Nephron (organoid): ENCODE data around the gene MYO1B.

ENCODE experiments used
- H3K27ac Mint-ChIP-seq, 3 experiments: 2 replicates each; pipeline ENCODE4 v1.8.0; 2020; ENCODE audit warnings: mixed read lengths in 3 of 3, mild to moderate bottlenecking in 2 of 3, moderate library complexity in 1 of 3
- H3K27me3 Mint-ChIP-seq: 2 replicates; pipeline ENCODE4 v1.8.0; 2021; ENCODE audit warnings: low read depth, mild to moderate bottlenecking, moderate library complexity, mixed read lengths
- H3K36me3 Mint-ChIP-seq: 2 replicates; pipeline ENCODE4 v1.8.0; 2020; ENCODE audit warnings: low read depth, mixed read lengths
- H3K4me1 Mint-ChIP-seq: 2 replicates; pipeline ENCODE4 v1.8.0; 2020; ENCODE audit warnings: mixed read lengths
- H3K4me3 Mint-ChIP-seq, 3 experiments: 2 replicates each; pipeline ENCODE4 v1.8.0; 2020; ENCODE audit warnings: mild to moderate bottlenecking in 3 of 3, mixed read lengths in 3 of 3, moderate library complexity in 2 of 3
- H3K9me3 Mint-ChIP-seq: 2 replicates; pipeline ENCODE4 v1.8.0; 2020; ENCODE audit warnings: mixed read lengths
- TF ChIP-seq, protein P1 (sequence below), 3 experiments: fragments of 200-600 bp; sonication (generic); IDR thresholded peaks; one replicate each; pipeline ENCODE4 v1.5.0; 2021; ENCODE audit warnings: antibody characterized with exemption in 3 of 3; ENCODE audit not compliant: unreplicated experiment in 3 of 3

MYO1B gene

DNA sequence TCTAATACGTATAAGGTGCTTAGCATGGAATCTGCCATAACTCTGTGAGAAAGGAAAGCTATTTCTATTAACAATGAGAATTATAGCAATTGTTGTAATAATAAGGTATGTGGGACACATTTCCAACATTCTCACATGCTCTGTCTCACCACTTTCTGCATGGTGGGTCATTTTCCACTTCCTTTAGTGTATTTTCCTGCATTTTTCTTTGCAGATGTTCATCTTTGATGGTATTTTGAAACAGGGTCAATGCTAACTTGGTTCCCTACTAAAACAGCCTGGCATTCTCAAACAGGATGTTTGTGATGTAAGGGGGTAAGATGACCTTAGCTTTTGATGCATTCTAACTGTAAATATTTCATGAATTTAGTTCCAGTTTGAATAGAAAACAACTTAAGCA, 54.7 kb downstream of the MYO1B start:
- peaks cover 13% of the 10 kb centered on the region for H3K36me3 Mint-ChIP-seq
- H3K9me3 Mint-ChIP-seq: no peaks in the 10 kb centered on the region
- no peaks in the 10 kb centered on the region for H3K27me3 Mint-ChIP-seq
- H3K4me3 Mint-ChIP-seq: no peak overlapping the region
- TF ChIP-seq, protein P1, sequence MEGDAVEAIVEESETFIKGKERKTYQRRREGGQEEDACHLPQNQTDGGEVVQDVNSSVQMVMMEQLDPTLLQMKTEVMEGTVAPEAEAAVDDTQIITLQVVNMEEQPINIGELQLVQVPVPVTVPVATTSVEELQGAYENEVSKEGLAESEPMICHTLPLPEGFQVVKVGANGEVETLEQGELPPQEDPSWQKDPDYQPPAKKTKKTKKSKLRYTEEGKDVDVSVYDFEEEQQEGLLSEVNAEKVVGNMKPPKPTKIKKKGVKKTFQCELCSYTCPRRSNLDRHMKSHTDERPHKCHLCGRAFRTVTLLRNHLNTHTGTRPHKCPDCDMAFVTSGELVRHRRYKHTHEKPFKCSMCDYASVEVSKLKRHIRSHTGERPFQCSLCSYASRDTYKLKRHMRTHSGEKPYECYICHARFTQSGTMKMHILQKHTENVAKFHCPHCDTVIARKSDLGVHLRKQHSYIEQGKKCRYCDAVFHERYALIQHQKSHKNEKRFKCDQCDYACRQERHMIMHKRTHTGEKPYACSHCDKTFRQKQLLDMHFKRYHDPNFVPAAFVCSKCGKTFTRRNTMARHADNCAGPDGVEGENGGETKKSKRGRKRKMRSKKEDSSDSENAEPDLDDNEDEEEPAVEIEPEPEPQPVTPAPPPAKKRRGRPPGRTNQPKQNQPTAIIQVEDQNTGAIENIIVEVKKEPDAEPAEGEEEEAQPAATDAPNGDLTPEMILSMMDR (IDR thresholded peaks at IDR 0.05; ENCODE audit: unreplicated experiment in 3 of 3): no peak
- H3K4me1 Mint-ChIP-seq: peaks cover 38% of the 10 kb centered on the region
- H3K27ac Mint-ChIP-seq: no peak overlapping the region

DNA sequence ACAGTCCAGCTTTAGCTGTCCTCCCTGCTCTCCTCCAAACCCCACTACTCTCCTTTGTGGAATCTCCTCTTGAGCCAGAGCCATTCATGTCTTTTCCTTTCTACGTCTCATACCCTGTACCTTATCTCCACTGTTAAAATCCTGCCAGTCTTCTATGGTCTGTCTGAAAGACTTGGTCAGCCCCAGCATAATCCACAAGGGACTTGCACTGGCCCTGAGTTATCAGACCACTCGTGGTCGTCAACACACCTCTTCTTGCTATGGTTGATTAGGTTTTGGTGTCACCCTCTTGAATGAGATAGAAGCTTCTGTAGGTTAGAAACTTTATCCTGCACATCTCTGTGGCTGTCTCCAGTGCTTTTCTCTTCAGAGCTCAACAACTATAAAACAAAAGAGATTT, 56.8 kb downstream of the MYO1B start:
- H3K9me3 Mint-ChIP-seq: no peaks in the 10 kb centered on the region
- TF ChIP-seq, protein P1 (IDR thresholded peaks at IDR 0.05; ENCODE audit: unreplicated experiment in 3 of 3): no peak
- H3K4me1 Mint-ChIP-seq: peaks cover 41% of the 10 kb centered on the region
- H3K27me3 Mint-ChIP-seq: no peaks in the 10 kb centered on the region
- H3K27ac Mint-ChIP-seq: peak overlapping the region in 1 of 3 experiments; percentile 5
- H3K4me3 Mint-ChIP-seq: no peak overlapping the region
- H3K36me3 Mint-ChIP-seq: peaks cover 10% of the 10 kb centered on the region

DNA sequence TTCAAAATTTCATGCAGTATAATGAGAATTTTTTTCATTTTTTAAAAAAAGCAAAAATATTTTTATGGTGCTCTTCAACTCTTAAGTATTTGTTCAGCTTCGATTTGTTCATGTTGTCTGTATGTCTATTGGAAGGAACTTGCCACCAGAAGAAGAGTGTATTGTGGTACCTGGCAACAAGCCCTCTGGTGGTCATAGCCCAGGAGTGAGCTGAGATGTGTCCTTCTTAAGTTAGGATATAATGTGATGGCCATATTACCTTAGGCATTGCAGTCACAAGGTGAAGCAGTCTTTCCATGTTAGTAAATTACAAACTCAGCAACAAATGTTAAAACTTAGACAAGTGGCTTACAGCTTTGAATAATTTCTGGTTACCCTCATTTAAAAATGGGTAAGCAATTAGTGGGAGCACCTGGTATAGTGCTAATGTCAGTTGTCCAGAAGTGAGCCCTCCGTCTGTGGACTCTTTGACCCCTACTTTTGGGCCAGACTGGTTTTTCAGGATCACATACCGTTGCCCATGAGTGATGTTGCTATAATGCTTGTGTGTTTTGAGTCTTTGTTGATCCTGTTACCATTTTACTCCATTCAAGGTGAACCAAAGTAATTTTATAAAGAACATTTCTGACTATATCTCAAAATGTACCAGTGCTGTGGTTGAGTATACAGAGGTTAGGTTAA, 57.4 kb downstream of the MYO1B start:
- TF ChIP-seq, protein P1 (IDR thresholded peaks at IDR 0.05; ENCODE audit: unreplicated experiment in 3 of 3): no peak
- Mint-ChIP-seq H3K4me1 (peaks cover 41% of the 10 kb centered on the region), H3K27me3 (no peaks in the 10 kb centered on the region)

DNA sequence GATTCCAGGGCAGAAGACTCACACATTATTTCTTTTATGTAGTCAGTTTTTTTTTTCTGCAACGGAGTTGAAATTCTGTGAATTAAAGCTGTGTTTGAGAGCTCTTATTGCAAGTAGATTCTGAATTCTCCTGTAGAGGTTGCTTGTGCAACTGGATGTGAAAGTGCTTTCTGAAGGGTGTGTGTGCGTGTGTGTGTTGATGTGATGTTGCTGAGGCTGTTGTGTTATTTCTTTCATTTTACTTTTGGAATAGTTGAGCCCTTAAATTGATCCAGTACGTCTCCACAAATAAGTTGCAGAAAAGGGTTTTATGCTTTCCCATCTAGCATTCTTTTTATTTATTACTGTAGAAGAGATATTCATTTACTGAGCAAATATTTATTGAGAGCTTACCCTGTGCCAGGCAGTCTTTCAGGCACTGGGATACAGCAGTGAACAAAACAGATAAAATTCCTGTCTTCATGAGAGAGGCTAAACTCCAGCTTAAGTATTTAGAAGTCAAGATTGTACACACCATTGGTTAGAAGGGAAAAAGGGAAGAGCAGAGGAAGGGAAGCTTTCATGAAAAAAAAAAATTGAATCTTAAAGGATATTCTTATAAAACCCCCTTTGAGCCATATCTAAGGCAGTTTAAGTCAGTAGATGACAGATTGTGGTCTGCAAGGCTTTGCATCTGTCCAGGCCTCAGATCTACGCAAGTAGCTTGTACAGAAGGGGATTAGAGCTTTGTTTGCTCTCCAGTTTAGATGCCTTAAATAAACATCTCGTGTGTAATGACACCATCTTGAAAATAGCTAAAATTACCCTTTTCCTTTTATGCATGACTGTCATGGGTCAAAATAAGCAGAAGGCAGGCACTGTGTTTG, 58.2 kb downstream of the MYO1B start:
- peak overlapping the region; percentile 21 to 85 (median 26) for H3K27ac Mint-ChIP-seq
- H3K27me3 Mint-ChIP-seq: no peaks in the 10 kb centered on the region
- H3K4me3 Mint-ChIP-seq: no peak overlapping the region
- no peaks in the 10 kb centered on the region for H3K9me3 Mint-ChIP-seq
- TF ChIP-seq, protein P1 (IDR thresholded peaks at IDR 0.05; ENCODE audit: unreplicated experiment in 3 of 3): no peak
- H3K4me1 Mint-ChIP-seq: peaks cover 41% of the 10 kb centered on the region
- H3K36me3 Mint-ChIP-seq: peaks cover 10% of the 10 kb centered on the region

More for the DNA sequence above, 57.4 kb downstream of the MYO1B start:
- Mint-ChIP-seq H3K27ac (peak overlapping the region; percentile 21 to 85 (median 26)), H3K36me3 (peaks cover 10% of the 10 kb centered on the region), H3K4me3 (no peak overlapping the region), H3K9me3 (no peaks in the 10 kb centered on the region)

DNA sequence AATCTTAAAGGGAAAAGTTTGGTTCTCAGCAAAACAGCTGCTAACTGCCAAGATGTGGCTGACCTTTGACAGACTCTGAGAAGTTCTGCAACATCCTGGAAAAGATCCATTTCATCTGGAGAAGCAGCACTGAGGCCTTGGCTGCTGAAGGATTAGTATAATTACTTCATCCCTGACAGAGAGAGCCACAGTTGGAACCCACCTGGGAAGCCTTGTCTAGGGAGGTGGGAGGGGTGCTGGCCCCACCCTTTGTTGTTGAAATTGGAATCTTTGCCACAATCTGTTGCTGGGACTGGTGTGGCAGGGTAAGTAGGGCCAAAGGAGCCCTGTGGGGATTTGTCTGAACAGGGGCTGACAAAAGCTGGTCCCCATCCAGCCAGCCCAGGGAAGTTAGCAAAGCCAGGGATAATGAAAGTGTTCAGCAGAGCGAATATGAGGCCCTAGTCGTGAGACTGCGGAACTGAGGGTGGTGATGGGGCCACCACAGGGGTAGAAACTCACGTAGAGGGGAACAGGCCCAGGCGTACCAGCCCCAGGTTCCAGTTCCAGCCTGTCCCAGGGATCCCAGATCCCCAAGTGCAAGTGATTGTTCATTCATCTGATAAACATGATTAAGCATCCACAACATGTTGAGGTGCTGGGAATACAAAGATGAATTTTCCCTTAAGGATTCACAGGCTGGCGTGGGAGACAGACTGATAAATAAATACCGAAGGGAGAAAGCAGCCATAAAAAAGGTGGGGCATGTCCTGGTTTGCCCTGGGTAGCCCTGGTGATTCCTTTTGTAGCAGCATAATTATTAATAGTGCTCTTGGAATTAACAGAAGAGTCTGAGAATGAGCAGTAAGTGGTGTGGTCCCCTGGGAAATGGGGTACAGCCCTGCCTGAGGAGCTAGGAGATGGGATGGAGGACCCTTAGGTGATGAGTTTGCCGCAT, 60.0 kb downstream of the MYO1B start:
- Mint-ChIP-seq H3K4me1 (peaks cover 37% of the 10 kb centered on the region), H3K36me3 (peaks cover 10% of the 10 kb centered on the region), H3K9me3 (no peaks in the 10 kb centered on the region), H3K4me3 (no peak overlapping the region), H3K27me3 (no peaks in the 10 kb centered on the region), H3K27ac (peak overlapping the region; percentile 19 to 85 (median 85))
- TF ChIP-seq, protein P1 (IDR thresholded peaks at IDR 0.05; ENCODE audit: unreplicated experiment in 3 of 3): no peak
